GM12878 (cell line): ENCODE data around the gene GHDC. TPM values are rescaled to one million over a fixed set of nuclear protein-coding genes. Genes with fewer than 3 reads are reported as not detected.
"Not testable (repeated sequence)": the region's sequence is repeated elsewhere in the genome, so short reads cannot be mapped to it uniquely, and the experiment has no call there.

Experiments
- ATAC-seq: fragments of 200-7000 bp; cut with Tn5 transposase; 3 replicates; pipeline ENCODE4 v1.9.1; 2020; ENCODE audit warnings: mild to moderate bottlenecking, moderate library complexity
- BruUV-seq: library from RNA; stranded (reverse); fragments of 400-500 nt; replicated peaks from 2 replicates; lab custom pipeline; 2021; lab: Mats Ljungman, UMichigan
- CTCF ChIA-PET: fragments of 300-600 bp; sonication (Branson Sonifier 250); formaldehyde crosslinking; extraction: SDS; loops from one replicate; lab custom pipeline; 2021; ENCODE audit warnings: inconsistent platforms; lab: Yijun Ruan, JAX
- POLR2A ChIA-PET: fragments of 350-600 bp; formaldehyde crosslinking; extraction: SDS; loops from one replicate; lab custom pipeline; 2021; ENCODE audit warnings: inconsistent platforms; lab: Charles Lee
- RAD21 ChIA-PET: fragments of 300-600 bp; sonication (Branson Sonifier 250); formaldehyde crosslinking; loops from one replicate; lab custom pipeline; 2023; ENCODE audit warnings: antibody characterized with exemption; ENCODE audit not compliant: unreplicated experiment; lab: Charles Lee
- SMC1A ChIA-PET: fragments of 300-600 bp; sonication (Branson Sonifier 250); formaldehyde crosslinking; loops from one replicate; lab custom pipeline; 2023; ENCODE audit not compliant: unreplicated experiment, uncharacterized antibody; lab: Charles Lee
- DNase-seq: peaks from one replicate; pipeline ENCODE4 v3.0.0-alpha.2; 2011; ENCODE audit warnings: low read depth, low spot score
- FAIRE-seq: peaks from 3 replicates; lab custom pipeline; 2011; peaks lifted over from hg19 to GRCh38; lab: Jason Lieb, UNC
- H2AFZ ChIP-seq: 2 replicates; pipeline ENCODE4 v1.6.0; 2011; ENCODE audit warnings: low read depth, low read length, control low read depth; ENCODE audit not compliant: control insufficient read depth
- H3K27ac ChIP-seq: 2 replicates; pipeline ENCODE4 v1.5.1; 2011; ENCODE audit warnings: control low read depth; ENCODE audit not compliant: control insufficient read depth, insufficient read depth
- H3K27me3 ChIP-seq, 2 experiments: replicated peaks in 1 of 2; 2 replicates each; pipeline versions ENCODE4 v1.6.0 to v1.6.1; 2011; ENCODE audit warnings: low read length in 1 of 2; ENCODE audit not compliant: control insufficient read depth in 2 of 2, insufficient read depth in 2 of 2
- H3K36me3 ChIP-seq, 2 experiments: 2 replicates each; pipeline ENCODE4 v1.5.1; 2011; ENCODE audit warnings: low read length in 1 of 2; ENCODE audit not compliant: control insufficient read depth in 2 of 2, insufficient read depth in 2 of 2
- H3K4me1 ChIP-seq: 2 replicates; pipeline ENCODE4 v1.6.1; 2011; ENCODE audit warnings: mild to moderate bottlenecking, low read length, moderate library complexity, mixed read lengths; ENCODE audit not compliant: control insufficient read depth, insufficient read depth
- H3K4me2 ChIP-seq: 2 replicates; pipeline ENCODE4 v1.6.0; 2011; ENCODE audit warnings: control low read depth; ENCODE audit not compliant: control insufficient read depth, insufficient read depth
- H3K4me3 ChIP-seq: fragments of 200-600 bp; sonication (generic); 2 replicates; pipeline ENCODE4 v1.5.1; 2016
- H3K79me2 ChIP-seq: 2 replicates; pipeline ENCODE4 v1.6.0; 2011; ENCODE audit warnings: low read length; ENCODE audit not compliant: control insufficient read depth, insufficient read depth
- H3K9ac ChIP-seq: 2 replicates; pipeline ENCODE4 v1.8.0; 2011; ENCODE audit warnings: low read length, control low read depth, mixed read lengths; ENCODE audit not compliant: control insufficient read depth, insufficient read depth
- H3K9me3 ChIP-seq: replicated peaks from 3 replicates; pipeline ENCODE4 v1.5.1; 2011; ENCODE audit warnings: mild to moderate bottlenecking, low read length; ENCODE audit not compliant: control insufficient read depth, insufficient read depth
- H4K20me1 ChIP-seq: 2 replicates; pipeline ENCODE4 v1.6.0; 2011; ENCODE audit not compliant: control insufficient read depth, insufficient read depth
- CEBPB ChIP-seq, 2 experiments: fragments of 150-350 bp in 1 of 2; IDR thresholded peaks; 2 replicates each; pipeline ENCODE4 v1.6.1; 2012 to 2014; ENCODE audit warnings: low read depth in 2 of 2, low read length in 2 of 2, borderline replicate concordance in 1 of 2, inconsistent platforms in 1 of 2
- IKZF2 ChIP-seq, 2 experiments: fragments of 450-650 bp; IDR thresholded peaks; 2 replicates each; pipeline ENCODE4 v1.6.1; 2017; ENCODE audit warnings: mild to moderate bottlenecking in 2 of 2, moderate library complexity in 2 of 2
- MYB ChIP-seq: fragments of 150-350 bp; IDR thresholded peaks from 2 replicates; pipeline ENCODE4 v1.6.1; 2014; ENCODE audit warnings: mild to moderate bottlenecking, low read depth, low read length, borderline replicate concordance
- NFYB ChIP-seq: IDR thresholded peaks from 2 replicates; pipeline ENCODE4 v1.6.1; 2011; ENCODE audit warnings: low read depth, mild to moderate bottlenecking, low read length, improper control_type of control experiment, moderate library complexity; ENCODE audit not compliant: insufficient read depth
- NR2F1 ChIP-seq: fragments of 450-650 bp; conservative IDR thresholded peaks from 2 replicates; pipeline ENCODE4 v1.6.1; 2017; ENCODE audit warnings: mild to moderate bottlenecking
- SIX5 ChIP-seq: IDR thresholded peaks from 2 replicates; pipeline ENCODE4 v1.6.1; 2011; ENCODE audit warnings: mild to moderate bottlenecking, low read depth, low read length, moderate library complexity; ENCODE audit not compliant: severe bottlenecking
- SMAD5 ChIP-seq: IDR thresholded peaks from 2 replicates; pipeline ENCODE4 v1.6.1; 2016; ENCODE audit warnings: antibody characterized with exemption, low read depth
- SP1 ChIP-seq: IDR thresholded peaks from one replicate; pipeline ENCODE4 v1.6.1; 2011; ENCODE audit warnings: low read depth, low read length
- YBX1 ChIP-seq: fragments of 450-650 bp; IDR thresholded peaks from 2 replicates; pipeline ENCODE4 v1.6.1; 2016; ENCODE audit warnings: antibody characterized with exemption
- WGBS: methylation state at CpG from one replicate; pipeline ENCODE4 v1.1.6; 2016; ENCODE audit warnings: low lambda C conversion rate; ENCODE audit not compliant: insufficient replicate concordance, insufficient coverage; ENCODE audit errors: missing lambda C conversion rate; 5-methylcytosine and 5-hydroxymethylcytosine counted together
- in situ Hi-C: fragments of 300-500 bp; cut with MboI; formaldehyde crosslinking; loops from 9 replicates; pipeline ENCODE4 v1.14.3; 2018; ENCODE audit warnings: mixed read lengths
- intact Hi-C: fragments of 100-400 bp; cut with micrococcal nuclease; formaldehyde crosslinking; loops from one replicate; pipeline ENCODE4 v1.14.2; 2022; ENCODE audit not compliant: unreplicated experiment
- polyA plus RNA-seq, 11 experiments: library from polyadenylated mRNA; depleted of rRNA in 4 of 11; unstranded in 6 of 11; stranded (reverse) in 5 of 11; fragments of >200 nt; fragmentation: Nextera tagmentation in 4 of 11; fragmentation: Illumina TruSeq in 1 of 11; extraction: Ambion mirVana in 4 of 11; extraction: Trizol in 1 of 11; gene quantifications; 1 replicate in 1 of 11; 2 replicates in 10 of 11; pipeline versions ENCODE4 v1.2.1 to v1.2.3, GENCODE V29; 2011 to 2016; ENCODE audit warnings: inconsistent platforms in 2 of 11, missing spikeins in 2 of 11, low read depth in 1 of 11
- total RNA-seq, 4 experiments: library from RNA; depleted of rRNA in 3 of 4; stranded (reverse); fragments of >200 nt in 3 of 4; fragmentation: Illumina TruSeq in 1 of 4; extraction: Trizol in 1 of 4; gene quantifications; 2 replicates each; pipeline versions ENCODE4 v1.2.1 to v1.2.3, GENCODE V29; 2013 to 2021
- TF ChIP-seq, protein P1 (sequence below): IDR thresholded peaks from 2 replicates; pipeline ENCODE4 v1.6.1; 2011; ENCODE audit warnings: borderline replicate concordance, low read depth, mild to moderate bottlenecking, moderate library complexity, mixed read lengths, low read length; ENCODE audit not compliant: insufficient read depth; ENCODE audit errors: extremely low read length
- TF ChIP-seq, protein P2 (sequence below): IDR thresholded peaks from 2 replicates; pipeline ENCODE4 v1.6.1; 2011; ENCODE audit warnings: low read depth, mild to moderate bottlenecking, low read length, moderate library complexity, borderline replicate concordance; ENCODE audit errors: extremely low read depth
- TF ChIP-seq, protein P3 (sequence below): fragments of 450-650 bp; IDR thresholded peaks from 2 replicates; pipeline ENCODE4 v1.6.1; 2018; ENCODE audit warnings: mild to moderate bottlenecking, low read depth, moderate library complexity; ENCODE audit not compliant: partially characterized antibody

Gene GHDC
- total and polyA plus RNA-seq, 10 of the 15 experiments (the other 5 are each of a cell fraction or from before 2014, with no cell fraction given) = 0.72 to 20.6 (median 12.9) TPM

DNA sequence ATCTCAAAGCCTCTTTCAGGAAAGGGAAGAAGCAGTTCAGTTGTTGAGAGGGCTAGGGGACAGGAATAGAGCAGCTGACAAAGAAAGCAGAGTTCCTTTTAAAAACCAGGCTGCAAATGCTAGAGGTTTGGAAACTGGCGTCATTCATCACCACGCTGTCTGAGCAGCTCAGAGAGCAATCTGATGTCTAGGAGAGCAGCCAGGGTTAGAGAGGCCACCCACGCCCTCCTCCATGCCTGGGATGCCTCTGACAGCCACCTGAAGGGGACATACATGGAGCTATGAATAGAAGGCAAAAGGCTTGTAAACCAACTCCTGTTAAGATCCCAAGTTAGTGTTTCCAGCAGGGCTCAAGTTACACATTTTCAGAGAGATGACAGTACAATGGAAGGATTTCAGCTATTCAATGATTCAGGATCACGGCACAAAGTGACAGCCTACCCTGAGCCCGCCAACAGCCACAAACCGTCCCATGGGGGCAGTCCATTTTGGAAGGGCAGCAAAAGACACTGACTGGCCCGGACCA, 51.9 kb downstream of the GHDC start (continued):
- TF ChIP-seq SIX5 = no peak
- TF ChIP-seq, protein P1, sequence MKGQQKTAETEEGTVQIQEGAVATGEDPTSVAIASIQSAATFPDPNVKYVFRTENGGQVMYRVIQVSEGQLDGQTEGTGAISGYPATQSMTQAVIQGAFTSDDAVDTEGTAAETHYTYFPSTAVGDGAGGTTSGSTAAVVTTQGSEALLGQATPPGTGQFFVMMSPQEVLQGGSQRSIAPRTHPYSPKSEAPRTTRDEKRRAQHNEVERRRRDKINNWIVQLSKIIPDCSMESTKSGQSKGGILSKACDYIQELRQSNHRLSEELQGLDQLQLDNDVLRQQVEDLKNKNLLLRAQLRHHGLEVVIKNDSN = no peak

DNA sequence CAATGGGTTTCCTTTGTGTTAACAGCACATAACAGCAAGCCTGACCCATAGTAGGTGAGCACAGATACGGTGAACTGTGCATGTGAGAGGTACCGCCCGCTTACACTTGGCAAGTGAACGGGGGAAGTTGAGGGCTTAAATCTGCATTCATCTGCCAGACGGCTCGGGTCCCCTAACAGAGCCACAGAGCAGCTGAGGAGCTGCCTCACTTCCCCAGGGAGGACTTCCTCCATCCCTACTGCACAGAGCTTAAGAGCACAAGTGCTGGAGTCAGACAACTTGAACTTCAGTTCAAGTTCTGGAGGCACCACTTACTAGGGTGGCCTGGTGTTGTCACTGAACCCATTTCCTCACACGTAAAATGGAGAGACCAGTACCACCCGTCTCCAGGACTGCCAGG, 52.9 kb downstream of the GHDC start:
- no peak for ATAC-seq
- FAIRE-seq = no peak
- no peak for DNase-seq
- SMC1A ChIA-PET = no interaction called here
- RAD21 ChIA-PET = no interaction called here
- no peak overlapping the region for H3K27ac ChIP-seq
- TF ChIP-seq MYB (no peak), NR2F1 (no peak), IKZF2 (IDR thresholded peaks at IDR 0.05) (no peak), SP1 (no peak), SMAD5 (no peak), NFYB (no peak), YBX1 (no peak), CEBPB (IDR thresholded peaks at IDR 0.05; ENCODE audit: borderline replicate concordance in 1 of 2, low read depth in 2 of 2, low read length in 2 of 2) (no peak)
- TF ChIP-seq, protein P2, sequence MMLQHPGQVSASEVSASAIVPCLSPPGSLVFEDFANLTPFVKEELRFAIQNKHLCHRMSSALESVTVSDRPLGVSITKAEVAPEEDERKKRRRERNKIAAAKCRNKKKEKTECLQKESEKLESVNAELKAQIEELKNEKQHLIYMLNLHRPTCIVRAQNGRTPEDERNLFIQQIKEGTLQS = no peak
- TF ChIP-seq, protein P3, sequence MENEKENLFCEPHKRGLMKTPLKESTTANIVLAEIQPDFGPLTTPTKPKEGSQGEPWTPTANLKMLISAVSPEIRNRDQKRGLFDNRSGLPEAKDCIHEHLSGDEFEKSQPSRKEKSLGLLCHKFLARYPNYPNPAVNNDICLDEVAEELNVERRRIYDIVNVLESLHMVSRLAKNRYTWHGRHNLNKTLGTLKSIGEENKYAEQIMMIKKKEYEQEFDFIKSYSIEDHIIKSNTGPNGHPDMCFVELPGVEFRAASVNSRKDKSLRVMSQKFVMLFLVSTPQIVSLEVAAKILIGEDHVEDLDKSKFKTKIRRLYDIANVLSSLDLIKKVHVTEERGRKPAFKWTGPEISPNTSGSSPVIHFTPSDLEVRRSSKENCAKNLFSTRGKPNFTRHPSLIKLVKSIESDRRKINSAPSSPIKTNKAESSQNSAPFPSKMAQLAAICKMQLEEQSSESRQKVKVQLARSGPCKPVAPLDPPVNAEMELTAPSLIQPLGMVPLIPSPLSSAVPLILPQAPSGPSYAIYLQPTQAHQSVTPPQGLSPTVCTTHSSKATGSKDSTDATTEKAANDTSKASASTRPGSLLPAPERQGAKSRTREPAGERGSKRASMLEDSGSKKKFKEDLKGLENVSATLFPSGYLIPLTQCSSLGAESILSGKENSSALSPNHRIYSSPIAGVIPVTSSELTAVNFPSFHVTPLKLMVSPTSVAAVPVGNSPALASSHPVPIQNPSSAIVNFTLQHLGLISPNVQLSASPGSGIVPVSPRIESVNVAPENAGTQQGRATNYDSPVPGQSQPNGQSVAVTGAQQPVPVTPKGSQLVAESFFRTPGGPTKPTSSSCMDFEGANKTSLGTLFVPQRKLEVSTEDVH = no peak
- H3K9ac ChIP-seq = no peak overlapping the region
- intact Hi-C loops (no loop called here), in situ Hi-C loops (no loop called here)
- BruUV-seq = no TSS peak
- H3K4me2 ChIP-seq = no peak overlapping the region
- CTCF ChIA-PET = interaction anchor here (0.5 to 1.0 kb wide), 2 partner anchors 36 to 39 kb away, joined by 3 to 5 read pairs; no protein-coding TSS in a partner anchor
- H2AFZ ChIP-seq = no peak overlapping the region
- H3K79me2 ChIP-seq = peaks cover 35% of the 10 kb centered on the region
- peaks cover 2 to 8% of the 10 kb centered on the region in 2 experiments; a peak in 3 of 4 replicates for H3K36me3 ChIP-seq
- no peaks in the 10 kb centered on the region for H3K9me3 ChIP-seq
- H3K27me3 ChIP-seq = no peaks in the 10 kb centered on the region
- POLR2A ChIA-PET = interaction anchor here (0.6 kb wide), 2 partner anchors 161 to 211 kb away, joined by 3 read pairs; no protein-coding TSS in a partner anchor
- no peak overlapping the region for H3K4me3 ChIP-seq
- H3K4me1 ChIP-seq = no peaks in the 10 kb centered on the region; the same call in none of the 2 replicates
- WGBS = 80% methylated on average over 8 of the region's 8 CpGs
- peaks cover 6% of the 10 kb centered on the region; the same call in 1 of the 2 replicates for H4K20me1 ChIP-seq

DNA sequence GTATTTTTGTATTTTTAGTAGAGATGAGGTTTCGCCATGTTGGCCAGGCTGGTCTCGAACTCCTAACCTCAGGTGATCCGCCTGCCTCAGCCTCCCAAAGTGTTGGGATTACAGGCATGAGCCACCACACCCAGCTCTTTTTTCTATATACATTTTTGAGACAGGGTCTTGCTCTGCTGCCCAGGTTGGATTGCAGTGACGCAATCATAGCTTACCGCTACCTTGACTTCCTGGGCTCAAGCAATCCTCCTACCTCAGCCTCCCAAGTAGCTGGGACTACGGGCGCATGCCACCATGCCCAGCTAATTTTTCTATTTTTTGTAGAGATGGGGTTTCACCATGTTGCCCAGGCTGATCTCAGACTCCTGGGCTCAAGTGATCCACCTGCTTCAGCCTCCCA, 53.6 kb downstream of the GHDC start:
- Histone ChIP-seq H3K79me2 (peaks cover 41% of the 10 kb centered on the region), H4K20me1 (peaks cover 10% of the 10 kb centered on the region; the same call in 1 of the 2 replicates), H3K36me3 (peaks cover 8 to 11% of the 10 kb centered on the region in 2 experiments; a peak in 3 of 4 replicates)
- in situ Hi-C loops, ATAC-seq, FAIRE-seq, DNase-seq, H3K4me1 ChIP-seq, POLR2A ChIA-PET, H3K27me3 ChIP-seq, BruUV-seq, H3K27ac ChIP-seq, intact Hi-C loops, SMC1A ChIA-PET, H3K4me2 ChIP-seq, H3K9ac ChIP-seq, H2AFZ ChIP-seq, H3K9me3 ChIP-seq, H3K4me3 ChIP-seq: not testable (repeated sequence)
- ChIA-PET RAD21 (interaction anchor here (0.9 kb wide), 1 partner anchor 41 kb away, joined by 4 read pairs; the partner anchor contains the start of gene KCNH4), CTCF (interaction anchor here (1.0 kb wide), 1 partner anchor 40 kb away, joined by 3 read pairs; no protein-coding TSS in a partner anchor)
- WGBS = 94% methylated on average over 7 of the region's 7 CpGs
